Activated CD4-positive, alpha-beta T cell treated with anti-CD3 and anti-CD28 coated beads, Interleukin-2, Interleukin-6, amounts not matched to agents 100 ng/mL and 50 ng/mL, durations not matched to agents 16 hours and 8 hours (primary cell): Measurements from ENCODE around the gene MIER3.

Experiments
- DNase-seq: peaks from one replicate; pipeline ENCODE4 v3.0.0-alpha.2; 2020

Gene MIER3

GRCh38 chr5:56959326-56959725, 7.4 kb upstream of the MIER3 start:
- no peak for DNase-seq

DNA sequence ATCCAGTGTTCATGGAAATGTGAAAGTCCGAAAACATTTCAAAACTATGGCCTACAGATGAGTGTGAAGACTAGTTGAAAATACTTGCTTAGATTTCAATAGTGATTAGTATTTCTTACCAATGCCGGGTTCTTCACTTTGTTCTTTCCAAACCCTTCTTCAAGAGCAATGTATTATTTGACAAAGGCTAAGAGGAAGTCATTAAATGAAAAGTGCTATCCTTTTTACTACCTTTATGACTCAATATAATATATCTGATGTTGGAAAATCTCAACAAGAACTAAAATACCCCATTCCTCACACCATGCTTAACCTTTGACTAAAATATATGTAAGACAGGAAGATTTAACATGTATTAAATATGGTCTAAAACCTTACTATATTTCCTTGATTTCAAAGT, 6.7 kb upstream of the MIER3 start:
- no peak for DNase-seq

DNA sequence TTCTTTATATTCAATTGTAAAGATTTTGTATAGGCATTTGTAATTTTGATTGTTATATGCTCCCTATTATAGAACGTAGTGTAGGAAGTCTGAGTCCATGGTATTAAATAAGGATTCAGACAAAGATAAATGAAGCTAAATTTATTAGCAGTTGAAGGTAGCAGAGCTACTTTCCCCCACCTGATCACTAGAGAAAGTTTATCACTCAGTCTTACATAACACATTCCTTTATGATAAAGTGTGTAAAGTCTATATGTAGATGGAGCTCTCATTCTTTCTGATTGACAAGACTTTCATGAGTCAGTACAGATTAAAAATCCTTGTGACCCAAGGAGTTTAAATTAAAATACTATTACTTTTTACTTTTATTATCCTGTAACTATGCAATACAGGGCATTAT, 2.3 kb upstream of the MIER3 start:
- DNase-seq, result no peak

GRCh38 chr5:56951126-56951945, 587 bp downstream of the MIER3 start:
- DNase-seq, result peak; percentile 27

GRCh38 chr5:56950626-56951125, 1.2 kb downstream of the MIER3 start:
- peak; percentile 69 for DNase-seq

DNA sequence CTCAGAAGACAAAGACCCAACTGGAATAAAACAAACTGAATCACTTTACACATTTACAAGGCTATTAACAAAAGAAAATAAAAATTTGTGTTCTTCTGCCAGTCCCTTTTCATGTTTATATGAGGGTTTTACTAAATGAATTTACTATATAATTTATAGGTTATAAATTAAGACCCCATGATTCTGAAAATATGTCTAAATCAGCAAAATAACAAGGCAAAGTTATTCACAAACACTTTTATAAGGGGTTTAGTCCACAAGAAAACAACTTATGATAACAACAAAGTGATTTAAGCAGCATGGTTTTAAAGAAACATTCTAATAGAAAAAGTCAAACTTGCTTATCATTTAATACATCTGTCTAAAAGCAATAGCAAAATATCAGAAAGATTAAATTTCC, 4.9 kb downstream of the MIER3 start:
- DNase-seq, result no peak

GRCh38 chr5:56941981-56942380, 9.9 kb downstream of the MIER3 start:
- DNase-seq, result no peak

- DNase-seq, result no peak
These were observed 13.1 kb downstream of the MIER3 start for GRCh38 chr5:56938858-56939257.

- DNase-seq, result no peak
These were observed 17.6 kb downstream of the MIER3 start for GRCh38 chr5:56934325-56934724.

GRCh38 chr5:56922922-56923321, 29.0 kb downstream of the MIER3 start:
- no peak for DNase-seq

DNA sequence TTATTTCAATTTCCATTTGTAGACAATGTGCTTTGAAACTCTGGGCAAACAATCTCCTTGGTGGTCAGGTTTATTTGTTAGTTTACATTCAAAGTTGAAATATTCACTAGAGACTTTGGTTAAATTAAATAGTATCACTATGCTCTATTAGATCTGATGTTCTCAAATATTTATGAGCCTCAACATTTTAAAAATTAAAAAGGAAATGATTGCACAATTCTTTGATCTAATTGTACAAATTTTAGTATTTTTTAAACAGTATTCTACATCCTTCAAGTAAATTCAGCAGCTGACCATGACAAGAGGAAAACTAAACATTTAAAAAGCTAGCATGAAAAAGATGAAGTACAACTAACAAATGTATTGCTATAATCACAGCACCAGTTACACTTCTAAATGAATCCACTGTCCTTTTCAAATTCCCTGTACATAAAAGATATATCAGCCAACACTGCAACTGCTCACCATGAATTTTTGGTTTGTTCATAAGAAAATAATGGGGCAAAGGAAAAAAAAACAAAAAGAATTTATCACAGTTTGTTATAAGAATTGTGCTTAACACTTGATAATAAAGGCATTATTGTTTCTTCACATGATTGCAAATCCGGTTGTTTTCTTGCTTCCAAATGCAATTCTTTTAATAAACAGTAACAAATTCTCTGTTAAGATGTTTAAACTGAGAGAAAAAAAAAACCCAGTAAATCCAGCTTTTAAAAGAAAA, 31.8 kb downstream of the MIER3 start:
- no peak for DNase-seq

DNA sequence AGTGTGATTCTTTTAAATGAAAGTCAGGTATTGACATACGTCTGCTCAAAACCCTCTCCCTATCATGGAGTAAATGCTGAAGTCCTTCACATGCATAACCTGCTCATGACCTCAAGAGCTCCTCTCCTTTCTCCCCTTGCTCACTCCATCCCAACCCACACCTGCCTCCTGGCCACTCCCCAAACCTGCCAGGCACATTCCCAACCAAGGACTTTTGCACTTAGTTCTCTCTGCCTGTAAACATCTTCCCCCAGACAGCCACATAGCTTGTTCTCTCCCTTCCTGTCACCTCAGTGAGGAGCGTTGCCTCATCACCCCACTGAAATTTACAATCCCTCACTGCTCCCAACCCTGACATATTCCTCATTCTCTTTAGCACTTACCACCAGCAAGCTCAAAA, 33.9 kb downstream of the MIER3 start:
- DNase-seq, result no peak

DNA sequence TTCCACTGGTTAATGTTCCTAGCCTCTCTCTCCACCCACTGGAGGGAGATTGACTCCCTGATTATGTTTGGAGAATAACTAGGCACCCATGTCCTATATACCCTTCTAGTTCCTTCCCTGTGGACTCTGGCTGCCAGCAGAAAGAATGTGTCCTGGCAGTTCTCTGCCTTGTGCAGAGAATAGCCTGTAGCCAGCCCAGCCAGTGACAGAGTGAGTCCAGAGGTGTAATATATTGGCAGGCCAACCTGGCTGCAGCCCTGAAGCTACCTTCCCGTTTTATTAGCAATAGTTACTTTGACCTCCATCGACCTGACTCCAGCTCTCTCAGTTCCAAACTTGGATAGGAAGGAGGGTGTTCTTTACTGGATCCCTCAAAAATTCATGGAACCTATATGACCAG, 34.4 kb downstream of the MIER3 start:
- no peak for DNase-seq

DNA sequence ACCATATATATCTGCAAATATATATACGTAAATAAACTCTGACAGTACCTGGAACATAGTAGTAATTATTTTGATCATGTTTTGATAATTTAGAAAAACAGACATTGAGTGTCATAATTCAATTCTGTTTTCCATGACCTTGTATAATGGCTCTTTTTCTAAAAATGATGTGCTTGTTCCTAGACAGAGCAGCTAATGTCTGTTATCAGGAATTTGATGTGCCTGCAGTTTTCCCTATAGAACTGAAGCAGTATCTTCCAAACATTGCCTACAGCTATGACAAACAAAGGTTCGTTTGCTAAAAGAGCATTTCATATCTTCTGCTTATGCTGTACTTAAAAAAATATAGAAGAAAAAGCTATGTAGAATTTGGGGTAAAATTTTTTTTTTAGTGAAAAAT, 37.2 kb downstream of the MIER3 start:
- DNase-seq, result no peak

- DNase-seq, result no peak
These were observed 38.2 kb downstream of the MIER3 start for GRCh38 chr5:56913766-56914165.

DNA sequence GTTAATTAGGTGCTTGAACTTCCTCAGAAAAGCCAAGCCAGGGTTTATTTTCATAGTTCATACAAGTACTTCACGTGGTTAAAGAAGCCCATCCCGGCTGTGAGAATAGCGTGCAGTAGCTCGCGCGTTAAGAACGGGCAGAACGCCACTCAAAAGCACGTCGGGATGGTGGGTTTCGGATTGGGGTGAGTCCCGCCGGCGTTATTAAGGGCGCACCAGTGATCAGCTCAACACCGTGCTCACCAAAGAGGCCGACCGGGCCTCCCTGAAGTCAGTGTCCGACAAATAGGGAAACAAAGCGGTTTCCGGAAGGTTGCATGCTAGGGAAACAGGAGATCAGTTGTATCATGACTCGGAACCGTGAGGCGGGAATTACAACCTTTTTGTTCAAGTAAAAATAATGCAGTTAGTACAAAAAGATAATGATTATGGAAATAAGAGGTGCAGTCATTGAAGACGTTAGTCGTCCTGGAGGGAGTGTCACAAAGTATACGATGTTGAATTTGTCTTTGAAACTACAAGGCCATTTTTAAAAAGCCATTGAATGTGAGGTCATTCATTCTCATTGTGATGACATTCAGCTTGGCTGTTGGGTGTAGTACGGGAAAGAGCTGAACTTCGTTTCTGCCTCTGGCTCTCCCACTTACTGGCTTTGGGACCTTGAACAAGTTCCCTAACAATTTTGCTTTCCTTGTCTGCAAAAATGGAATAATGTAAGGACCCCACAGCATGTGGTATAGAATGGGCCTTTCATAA, 41.5 kb downstream of the MIER3 start:
- DNase-seq, result peak; percentile 63

DNA sequence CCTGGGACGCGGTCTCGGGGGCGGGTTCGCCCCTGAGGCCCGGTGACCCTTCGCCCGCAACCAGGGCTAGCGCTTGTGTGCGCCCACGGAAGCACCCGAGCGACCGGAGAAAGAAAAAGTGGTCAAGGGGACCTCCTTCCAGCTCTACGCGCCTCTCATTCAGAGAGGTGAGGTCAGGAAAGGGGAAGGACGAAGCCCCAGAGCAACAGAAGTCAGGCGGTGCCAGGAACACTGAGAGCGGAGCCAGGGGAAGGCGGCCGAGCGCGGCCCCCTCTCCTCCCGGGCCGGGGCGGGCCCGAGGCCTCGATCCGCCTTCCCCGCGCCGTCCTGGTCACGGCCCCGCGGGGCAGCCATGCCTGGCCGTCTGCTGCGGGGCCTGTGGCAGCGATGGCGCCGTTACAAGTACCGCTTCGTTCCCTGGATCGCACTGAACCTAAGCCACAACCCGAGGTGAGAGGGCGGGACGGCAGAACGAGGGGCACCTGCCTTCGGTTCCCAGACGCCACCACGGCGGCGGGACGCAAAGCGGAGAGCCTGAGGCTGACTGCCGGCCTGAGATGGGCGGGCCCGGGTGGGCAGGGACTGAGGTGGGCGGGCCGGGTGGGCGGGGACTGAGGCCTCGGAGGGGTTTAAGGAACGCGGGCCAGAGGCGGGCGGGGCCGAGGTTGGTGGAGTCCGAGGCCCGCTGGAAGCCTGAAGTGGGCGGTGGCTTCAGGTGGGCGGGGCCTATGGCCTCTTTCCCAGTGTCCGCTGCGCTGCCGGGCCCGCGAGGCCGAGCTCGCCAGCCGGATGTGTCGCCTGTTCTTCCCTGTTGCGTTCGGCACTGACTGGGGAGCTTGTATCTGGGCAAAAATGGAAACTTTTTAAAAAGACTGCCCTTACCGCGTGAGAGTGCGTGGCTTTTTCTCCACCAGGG, 42.4 kb downstream of the MIER3 start, which contains the start of gene SETD9:
SETD9 (plus strand) TSS at position 303 of the 916 bp plus-strand sequence; CDS start at position 353, 50 bp downstream.
- DNase-seq, result peak; percentile 98

DNA sequence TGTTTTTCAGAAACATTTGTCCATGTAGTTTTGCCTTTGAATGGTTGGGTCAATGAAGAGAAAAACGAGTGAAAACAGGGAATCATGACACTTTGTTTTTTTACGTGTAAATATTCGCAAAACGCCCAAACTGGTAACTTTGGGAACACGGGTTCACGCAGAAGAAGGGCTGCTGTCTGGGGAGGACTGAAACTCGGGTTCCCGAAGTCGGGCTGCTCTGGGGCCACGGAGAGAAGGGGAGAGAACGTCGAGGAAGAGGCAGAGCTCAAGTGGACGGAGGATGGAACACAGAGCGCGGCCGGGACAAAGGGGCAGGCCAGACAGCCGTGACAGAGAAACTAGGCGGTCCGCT, 43.0 kb downstream of the MIER3 start:
- no peak for DNase-seq

- DNase-seq, result peak; percentile 64
These were observed 50.9 kb downstream of the MIER3 start for GRCh38 chr5:56900858-56901578.

- no peak for DNase-seq
These were observed 51.5 kb downstream of the MIER3 start for GRCh38 chr5:56900395-56900794.

GRCh38 chr5:56898213-56898612, 53.7 kb downstream of the MIER3 start:
- DNase-seq, result no peak

DNA sequence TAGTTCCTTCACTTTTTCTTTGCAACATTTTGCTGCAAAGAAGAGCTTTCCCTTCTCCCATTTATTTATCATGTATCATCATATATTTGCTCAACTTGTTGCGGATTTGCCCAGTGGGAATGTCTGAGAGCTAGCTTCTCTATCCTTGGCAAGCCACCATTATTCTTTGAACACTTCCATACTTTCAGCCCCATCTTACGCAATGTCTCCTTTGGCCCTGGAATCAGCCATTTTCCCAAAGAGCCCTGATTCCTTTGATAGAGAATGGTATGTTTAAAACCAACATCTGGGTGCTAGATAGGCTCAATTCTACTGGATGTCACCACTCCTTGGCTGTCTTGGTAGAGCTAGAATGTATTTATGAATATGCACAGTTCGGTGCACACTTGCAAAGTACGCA, 55.2 kb downstream of the MIER3 start:
- no peak for DNase-seq
